Measurements from ENCODE around the gene EDEM3. TPM values are rescaled to one million over a fixed set of nuclear protein-coding genes. Genes with fewer than 3 reads are reported as not detected.

Gene EDEM3
- total RNA-seq, 1 experiment from 2014 or later: 14.5 TPM

DNA sequence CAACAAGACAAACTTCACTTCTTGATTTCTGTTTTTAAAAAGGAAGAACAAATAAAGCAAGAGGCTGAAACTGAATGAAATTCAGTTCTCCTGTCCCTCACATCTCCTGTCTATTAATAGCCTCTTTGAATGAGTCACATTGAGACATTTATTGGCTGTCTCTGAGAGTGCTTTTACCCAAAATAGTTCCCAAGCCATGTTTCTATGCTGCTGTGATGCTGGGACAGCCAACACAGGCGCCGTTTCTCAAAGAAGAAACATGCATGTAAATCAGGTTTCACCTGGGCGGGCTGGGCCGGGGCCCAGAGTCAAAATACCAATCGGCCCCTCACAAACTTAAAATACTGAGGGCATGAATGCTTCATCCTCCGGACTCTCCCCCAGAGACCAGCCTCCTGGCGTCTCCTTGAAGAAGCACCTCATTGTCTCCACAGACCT is 105.2 kb downstream of the EDEM3 start:
- intact Hi-C loops (cut with micrococcal nuclease; ENCODE audit: unreplicated experiment): no loop called here
- Histone ChIP-seq H4K20me1 (ENCODE audit: insufficient read depth) (no peaks in the 10 kb centered on the region), H3K36me3 (ENCODE audit: low read depth) (no peaks in the 10 kb centered on the region), H3K27ac (no peak overlapping the region), H3F3A (ENCODE audit: insufficient read depth, low read depth) (no peaks in the 10 kb centered on the region), H3K4me1 (replicated peaks; ENCODE audit: insufficient read depth) (no peaks in the 10 kb centered on the region), H3K9me3 (ENCODE audit: insufficient read depth, low read depth) (no peaks in the 10 kb centered on the region), H3K79me2 (ENCODE audit: low read depth) (no peaks in the 10 kb centered on the region), H3K27me3 (ENCODE audit: insufficient read depth, low read depth) (no peaks in the 10 kb centered on the region), H3K4me2 (no peak overlapping the region), H3K4me3 (no peak overlapping the region), H2AFZ (no peak overlapping the region), H3K9me2 (ENCODE audit: insufficient read depth) (no peaks in the 10 kb centered on the region)
- no TSS peak for BruUV-seq (replicated peaks)
- DNase-seq: no peak
- TF ChIP-seq CTCF (conservative IDR thresholded peaks at IDR 0.05) (no peak), EZH2 (IDR thresholded peaks at IDR 0.05; ENCODE audit: low read depth) (no peak)
- CTCF ChIA-PET: no interaction called here
- POLR2A ChIA-PET (ENCODE audit: unreplicated experiment): no interaction called here

GRCh38 chr1:184648856-184649201 is 105.8 kb downstream of the EDEM3 start:
- Histone ChIP-seq H3K4me2 (no peak overlapping the region), H3K36me3 (ENCODE audit: low read depth) (no peaks in the 10 kb centered on the region), H4K20me1 (ENCODE audit: insufficient read depth) (no peaks in the 10 kb centered on the region), H2AFZ (no peak overlapping the region), H3K4me3 (no peak overlapping the region), H3K79me2 (ENCODE audit: low read depth) (no peaks in the 10 kb centered on the region), H3F3A (ENCODE audit: insufficient read depth, low read depth) (no peaks in the 10 kb centered on the region), H3K9me2 (ENCODE audit: insufficient read depth) (no peaks in the 10 kb centered on the region), H3K9me3 (ENCODE audit: insufficient read depth, low read depth) (no peaks in the 10 kb centered on the region), H3K4me1 (replicated peaks; ENCODE audit: insufficient read depth) (no peaks in the 10 kb centered on the region), H3K27ac (no peak overlapping the region), H3K27me3 (ENCODE audit: insufficient read depth, low read depth) (no peaks in the 10 kb centered on the region)
- ChIA-PET POLR2A (ENCODE audit: unreplicated experiment) (no interaction called here), CTCF (no interaction called here)
- no peak for DNase-seq
- no peak for TF ChIP-seq CTCF (conservative IDR thresholded peaks at IDR 0.05)
- no peak for TF ChIP-seq EZH2 (IDR thresholded peaks at IDR 0.05; ENCODE audit: low read depth)
- BruUV-seq (replicated peaks): no TSS peak
- intact Hi-C loops (cut with micrococcal nuclease; ENCODE audit: unreplicated experiment): no loop called here

- Histone ChIP-seq H3K4me2 (no peak overlapping the region), H3F3A (ENCODE audit: insufficient read depth, low read depth) (no peaks in the 10 kb centered on the region), H3K79me2 (ENCODE audit: low read depth) (no peaks in the 10 kb centered on the region), H3K36me3 (ENCODE audit: low read depth) (no peaks in the 10 kb centered on the region), H3K9me3 (ENCODE audit: insufficient read depth, low read depth) (no peaks in the 10 kb centered on the region), H3K9me2 (ENCODE audit: insufficient read depth) (no peaks in the 10 kb centered on the region), H3K4me1 (replicated peaks; ENCODE audit: insufficient read depth) (no peaks in the 10 kb centered on the region), H3K4me3 (no peak overlapping the region), H4K20me1 (ENCODE audit: insufficient read depth) (no peaks in the 10 kb centered on the region), H3K27me3 (ENCODE audit: insufficient read depth, low read depth) (no peaks in the 10 kb centered on the region), H2AFZ (no peak overlapping the region), H3K27ac (no peak overlapping the region)
- TF ChIP-seq CTCF (conservative IDR thresholded peaks at IDR 0.05) (no peak), EZH2 (IDR thresholded peaks at IDR 0.05; ENCODE audit: low read depth) (no peak)
- CTCF ChIA-PET: no interaction called here
- intact Hi-C loops (cut with micrococcal nuclease; ENCODE audit: unreplicated experiment): no loop called here
- POLR2A ChIA-PET (ENCODE audit: unreplicated experiment): no interaction called here
- DNase-seq: no peak
- BruUV-seq (replicated peaks): no TSS peak
Observed at GRCh38 chr1:184648160-184648855, 106.3 kb downstream of the EDEM3 start.
